MM.1S (cell line): ENCODE results near the gene TMX3.

Source experiments
- DNase-seq: peaks from one replicate; pipeline ENCODE4 v3.0.0-alpha.2; 2015
- H2AFZ ChIP-seq: fragments of 300-600 bp; sonication (generic); 2 replicates; pipeline ENCODE4 v1.6.0; 2016; ENCODE audit warnings: antibody characterized with exemption, low read length
- H3F3A ChIP-seq: fragments of 300-600 bp; sonication (generic); 2 replicates; pipeline ENCODE4 v1.6.1; 2016; ENCODE audit warnings: mild to moderate bottlenecking, antibody characterized with exemption, low read length, moderate library complexity, mixed read lengths; ENCODE audit not compliant: insufficient read depth
- H3K27ac ChIP-seq: fragments of 300-600 bp; sonication (generic); 2 replicates; pipeline ENCODE4 v1.5.1; 2016; ENCODE audit warnings: mild to moderate bottlenecking, low read length
- H3K27me3 ChIP-seq: fragments of 300-600 bp; sonication (generic); replicated peaks from 2 replicates; pipeline ENCODE4 v1.6.0; 2016; ENCODE audit warnings: low read length; ENCODE audit not compliant: insufficient read depth
- H3K36me3 ChIP-seq: fragments of 300-600 bp; sonication (generic); replicated peaks from 2 replicates; pipeline ENCODE4 v1.6.1; 2016; ENCODE audit warnings: mild to moderate bottlenecking, low read length, mixed read lengths; ENCODE audit not compliant: insufficient read depth
- H3K4me1 ChIP-seq: fragments of 300-600 bp; sonication (generic); 2 replicates; pipeline ENCODE4 v1.6.1; 2016; ENCODE audit warnings: low read length, mixed read lengths
- H3K4me2 ChIP-seq: fragments of 300-600 bp; sonication (generic); 2 replicates; pipeline ENCODE4 v1.6.0; 2016; ENCODE audit warnings: low read depth, low read length
- H3K4me3 ChIP-seq: fragments of 300-600 bp; sonication (generic); 2 replicates; pipeline ENCODE4 v1.5.1; 2016; ENCODE audit warnings: low read length, mixed read lengths
- H3K79me2 ChIP-seq: fragments of 300-600 bp; sonication (generic); 2 replicates; pipeline ENCODE4 v1.6.1; 2016; ENCODE audit warnings: mixed run types, low read length, mixed read lengths
- H3K9ac ChIP-seq: fragments of 300-600 bp; sonication (generic); 2 replicates; pipeline ENCODE4 v1.6.1; 2016; ENCODE audit warnings: low read length, mixed read lengths
- H3K9me2 ChIP-seq: fragments of 300-600 bp; sonication (generic); replicated peaks from 2 replicates; pipeline ENCODE4 v1.6.1; 2016; ENCODE audit warnings: mild to moderate bottlenecking, low read length, mixed read lengths; ENCODE audit not compliant: insufficient read depth
- H3K9me3 ChIP-seq: fragments of 300-600 bp; sonication (generic); replicated peaks from 2 replicates; pipeline ENCODE4 v1.6.1; 2016; ENCODE audit warnings: mild to moderate bottlenecking, low read length, mixed read lengths; ENCODE audit not compliant: insufficient read depth
- H4K20me1 ChIP-seq: fragments of 300-600 bp; sonication (generic); 2 replicates; pipeline ENCODE4 v1.6.1; 2016; ENCODE audit warnings: mild to moderate bottlenecking, low read length, moderate library complexity, mixed read lengths; ENCODE audit not compliant: insufficient read depth
- CTCF ChIP-seq: fragments of 300-600 bp; sonication (generic); IDR thresholded peaks from 2 replicates; pipeline ENCODE4 v1.5.1; 2016; ENCODE audit warnings: antibody characterized with exemption, low read length, mixed read lengths
- EZH2 ChIP-seq: fragments of 300-600 bp; sonication (generic); optimal IDR thresholded peaks from 2 replicates; pipeline ENCODE3; 2017; ENCODE audit warnings: low read depth, mild to moderate bottlenecking, antibody characterized with exemption, low read length, mixed read lengths
- EZH2phosphoT487 ChIP-seq: fragments of 300-600 bp; sonication (generic); IDR thresholded peaks from 2 replicates; pipeline ENCODE4 v1.6.1; 2018; ENCODE audit warnings: antibody characterized with exemption, low read length

The TMX3 gene

GRCh38 chr18:68714366-68714711 lies 569 bp downstream of the TMX3 start:
- H3K9me2 ChIP-seq = no peaks in the 10 kb centered on the region
- H4K20me1 ChIP-seq = peaks cover 4% of the 10 kb centered on the region; the same call in 1 of the 2 replicates
- H2AFZ ChIP-seq = peak overlapping the region; percentile 98
- H3K27me3 ChIP-seq = no peaks in the 10 kb centered on the region
- no peaks in the 10 kb centered on the region for H3K9me3 ChIP-seq
- peak overlapping the region; percentile 80 for H3K4me2 ChIP-seq
- peaks cover 7% of the 10 kb centered on the region for H3K4me1 ChIP-seq
- H3K4me3 ChIP-seq = peak overlapping the region; percentile 94
- no peaks in the 10 kb centered on the region for H3F3A ChIP-seq
- TF ChIP-seq EZH2phosphoT487 (no peak), EZH2 (no peak), CTCF (no peak)
- peak overlapping the region; percentile 92 for H3K9ac ChIP-seq
- H3K27ac ChIP-seq = peak overlapping the region; percentile 50; the same call in 1 of the 2 replicates
- H3K79me2 ChIP-seq = peaks cover 55% of the 10 kb centered on the region
- peak; percentile 9 for DNase-seq
- peaks cover 17% of the 10 kb centered on the region; the same call in 1 of the 2 replicates for H3K36me3 ChIP-seq

GRCh38 chr18:68713796-68714195 lies 1.1 kb downstream of the TMX3 start:
- H3K4me1 ChIP-seq = peaks cover 7% of the 10 kb centered on the region
- H4K20me1 ChIP-seq = peaks cover 4% of the 10 kb centered on the region; the same call in 1 of the 2 replicates
- TF ChIP-seq EZH2phosphoT487 = no peak
- no peak for TF ChIP-seq CTCF
- TF ChIP-seq EZH2 = no peak
- no peak for DNase-seq
- H3K9me3 ChIP-seq = no peaks in the 10 kb centered on the region
- peak overlapping the region; percentile 80 for H3K4me2 ChIP-seq
- no peak overlapping the region for H3K27ac ChIP-seq
- peak overlapping the region; percentile 92 for H3K9ac ChIP-seq
- H3K36me3 ChIP-seq = peaks cover 17% of the 10 kb centered on the region; the same call in 1 of the 2 replicates
- H3K4me3 ChIP-seq = peak overlapping the region; percentile 94
- H3F3A ChIP-seq = no peaks in the 10 kb centered on the region
- peaks cover 59% of the 10 kb centered on the region for H3K79me2 ChIP-seq
- no peaks in the 10 kb centered on the region for H3K9me2 ChIP-seq
- no peaks in the 10 kb centered on the region for H3K27me3 ChIP-seq
- peak overlapping the region; percentile 98; the same call in 1 of the 2 replicates for H2AFZ ChIP-seq

GRCh38 chr18:68713131-68713530 lies 1.8 kb downstream of the TMX3 start:
- Histone ChIP-seq H3K9ac (no peak overlapping the region), H3K4me2 (peak overlapping the region; percentile 80; the same call in 1 of the 2 replicates), H3K36me3 (peaks cover 17% of the 10 kb centered on the region; the same call in 1 of the 2 replicates), H3K9me3 (no peaks in the 10 kb centered on the region), H3K27ac (no peak overlapping the region), H3K4me1 (peaks cover 7% of the 10 kb centered on the region), H3K9me2 (no peaks in the 10 kb centered on the region), H3K4me3 (0 out of 2 replicates have a peak overlapping the region, but pooled peaks have one; percentile 11), H2AFZ (no peak overlapping the region), H3F3A (no peaks in the 10 kb centered on the region), H4K20me1 (peaks cover 4% of the 10 kb centered on the region; the same call in 1 of the 2 replicates), H3K79me2 (peaks cover 65% of the 10 kb centered on the region), H3K27me3 (no peaks in the 10 kb centered on the region)
- no peak for TF ChIP-seq EZH2phosphoT487
- TF ChIP-seq CTCF = no peak
- no peak for TF ChIP-seq EZH2
- DNase-seq = no peak
